GM23338 (cell line): Measurements from ENCODE around the gene AKAP8L. TPM values are rescaled to one million over a fixed set of nuclear protein-coding genes. Genes with fewer than 3 reads are reported as not detected.

Experiments
- ATAC-seq: fragments of 200-7000 bp; cut with Tn5 transposase; 3 replicates; pipeline ENCODE4 v1.9.1; 2020
- DNase-seq: peaks from one replicate; pipeline ENCODE4 v3.0.0-alpha.2; 2015; ENCODE audit warnings: low spot score
- H2AFZ ChIP-seq: fragments of 200-600 bp; sonication (generic); 2 replicates; pipeline ENCODE4 v1.8.0; 2016; ENCODE audit warnings: antibody characterized with exemption, mild to moderate bottlenecking, moderate library complexity
- H3F3A ChIP-seq: fragments of 200-600 bp; sonication (generic); replicated peaks from 2 replicates; pipeline ENCODE4 v1.8.0; 2017; ENCODE audit warnings: antibody characterized with exemption, mixed run types, low read depth
- H3K27ac ChIP-seq: fragments of 200-600 bp; sonication (generic); 2 replicates; pipeline ENCODE4 v1.6.1; 2016; ENCODE audit warnings: low read depth
- H3K27me3 ChIP-seq: fragments of 200-600 bp; sonication (generic); 2 replicates; pipeline ENCODE4 v1.8.0; 2016; ENCODE audit warnings: mild to moderate bottlenecking, mixed run types, moderate library complexity; ENCODE audit not compliant: insufficient read depth
- H3K36me3 ChIP-seq: fragments of 200-600 bp; sonication (generic); 2 replicates; pipeline ENCODE4 v1.8.0; 2016; ENCODE audit warnings: mild to moderate bottlenecking; ENCODE audit not compliant: insufficient read depth
- H3K4me1 ChIP-seq: fragments of 200-600 bp; sonication (generic); 2 replicates; pipeline ENCODE4 v1.8.0; 2016; ENCODE audit warnings: mild to moderate bottlenecking, moderate library complexity; ENCODE audit not compliant: insufficient read depth
- H3K4me2 ChIP-seq: fragments of 200-600 bp; sonication (generic); 2 replicates; pipeline ENCODE4 v1.7.1; 2017; ENCODE audit warnings: mixed run types
- H3K4me3 ChIP-seq: fragments of 200-600 bp; sonication (generic); 2 replicates; pipeline ENCODE4 v1.6.1; 2016; ENCODE audit warnings: mixed run types
- H3K79me2 ChIP-seq: fragments of 200-600 bp; sonication (generic); replicated peaks from 2 replicates; pipeline ENCODE4 v1.8.0; 2017; ENCODE audit warnings: mild to moderate bottlenecking; ENCODE audit not compliant: insufficient read depth
- H3K9me2 ChIP-seq: fragments of 200-600 bp; sonication (generic); 2 replicates; pipeline ENCODE4 v1.8.0; 2017; ENCODE audit not compliant: insufficient read depth
- H4K20me1 ChIP-seq: fragments of 200-600 bp; sonication (generic); replicated peaks from 2 replicates; pipeline ENCODE4 v1.8.0; 2017; ENCODE audit warnings: mild to moderate bottlenecking; ENCODE audit not compliant: insufficient read depth
- H3K27ac Mint-ChIP-seq: 2 replicates; pipeline ENCODE4 v1.8.0; 2020; ENCODE audit warnings: inconsistent platforms, mild to moderate bottlenecking, moderate library complexity, mixed read lengths
- H3K27me3 Mint-ChIP-seq: 3 replicates; pipeline ENCODE4 v1.8.0; 2022; ENCODE audit warnings: low read depth, mild to moderate bottlenecking, moderate library complexity, mixed read lengths, inconsistent platforms; ENCODE audit not compliant: insufficient read depth, poor library complexity
- H3K36me3 Mint-ChIP-seq: 3 replicates; pipeline ENCODE4 v1.8.0; 2021; ENCODE audit warnings: low read depth, mild to moderate bottlenecking, inconsistent platforms, moderate library complexity, mixed read lengths
- H3K4me1 Mint-ChIP-seq: 3 replicates; pipeline ENCODE4 v1.8.0; 2020; ENCODE audit warnings: mild to moderate bottlenecking, inconsistent platforms, mixed read lengths
- H3K4me3 Mint-ChIP-seq: 3 replicates; pipeline ENCODE4 v1.8.0; 2021; ENCODE audit warnings: moderate library complexity, mild to moderate bottlenecking, inconsistent platforms, mixed read lengths
- H3K9me3 Mint-ChIP-seq: 3 replicates; pipeline ENCODE4 v1.8.0; 2020; ENCODE audit warnings: moderate library complexity, mild to moderate bottlenecking, inconsistent platforms, mixed read lengths
- CREB1 ChIP-seq: fragments of 250-450 bp; sonication (Bioruptor Pico); IDR thresholded peaks from 2 replicates; pipeline ENCODE4 v1.5.0; 2020; ENCODE audit warnings: low read depth, mild to moderate bottlenecking, moderate library complexity
- EZH2 ChIP-seq: fragments of 200-600 bp; sonication (generic); IDR thresholded peaks from one replicate; pipeline ENCODE4 v1.8.0; 2017; ENCODE audit warnings: antibody characterized with exemption, mild to moderate bottlenecking, low read depth; ENCODE audit not compliant: unreplicated experiment
- EZH2phosphoT487 ChIP-seq: fragments of 200-600 bp; sonication (generic); IDR thresholded peaks from one replicate; pipeline ENCODE4 v1.8.1; 2018; ENCODE audit warnings: antibody characterized with exemption; ENCODE audit not compliant: unreplicated experiment
- REST ChIP-seq: IDR thresholded peaks from one replicate; pipeline ENCODE4 v1.6.1; 2018; ENCODE audit warnings: antibody characterized with exemption; ENCODE audit not compliant: unreplicated experiment
- ZNF114 ChIP-seq: fragments of 250-450 bp; sonication (Bioruptor Pico); IDR thresholded peaks from 2 replicates; pipeline ENCODE4 v1.5.0; 2020; ENCODE audit warnings: mild to moderate bottlenecking, moderate library complexity
- polyA plus RNA-seq: library from polyadenylated mRNA; unstranded; fragments of >200 nt; fragmentation: Nextera tagmentation; extraction: Ambion mirVana; gene quantifications from 2 replicates; pipeline ENCODE4 v1.2.1, GENCODE V29; 2016
- total RNA-seq: library from RNA; depleted of rRNA; stranded (reverse); fragments of >200 nt; shearing (Covaris generic); gene quantifications from 2 replicates; pipeline ENCODE4 v1.2.3, GENCODE V29; 2014

The AKAP8L gene
- total and polyA plus RNA-seq, 2 experiments from 2014 or later: 78.8 to 165 TPM

- TF ChIP-seq ZNF114 (CRISPR knock-in tag): no peak
- TF ChIP-seq EZH2phosphoT487: no peak
- TF ChIP-seq EZH2: no peak
- no peak for TF ChIP-seq REST
Measured at GRCh38 chr19:15450528-15450890, 31.7 kb upstream of the AKAP8L start (continued).

- Mint-ChIP-seq H3K4me3 (peak within 1 kb of the TSS; percentile 78), H3K27me3 (peaks cover 25% of the 10 kb centered on the region), H3K9me3 (no peaks in the 10 kb centered on the region; the same call in 1 of the 3 replicates), H3K27ac (no peak within 1 kb of the TSS), H3K4me1 (peaks cover 9% of the 10 kb centered on the region), H3K36me3 (no peaks in the 10 kb centered on the region; the same call in 2 of the 3 replicates)
- Histone ChIP-seq H3K79me2 (no peaks in the 10 kb centered on the region), H3F3A (0 out of 2 replicates have a peak, but pooled peaks cover 13% of the 10 kb centered on the region), H3K4me3 (peak within 1 kb of the TSS; percentile 84), H3K27ac (no peak within 1 kb of the TSS), H3K4me1 (peaks cover 13% of the 10 kb centered on the region), H2AFZ (peak within 1 kb of the TSS; percentile 96), H4K20me1 (no peaks in the 10 kb centered on the region), H3K4me2 (peak within 1 kb of the TSS; percentile 97), H3K27me3 (peaks cover 21% of the 10 kb centered on the region), H3K36me3 (no peaks in the 10 kb centered on the region), H3K9me2 (peaks cover 8% of the 10 kb centered on the region; the same call in 1 of the 2 replicates)
- DNase-seq (peak; percentile 92), ATAC-seq (no peak; the same call in 2 of the 3 replicates)
- TF ChIP-seq CREB1 (CRISPR knock-in tag): peak; percentile 89
- TF ChIP-seq REST: no peak
Measured at GRCh38 chr19:15449620-15450527, 31.1 kb upstream of the AKAP8L start, which contains the start of gene WIZ. TSS of gene WIZ (minus strand) at chr19:15449956. CDS start at chr19:15448307, 1,649 bp downstream.
